ENCODE results near the gene UCK1.

- TF ChIP-seq ZNF274 (IDR thresholded peaks at IDR 0.05; ENCODE audit: low read depth, low read length) (no peak), SUZ12 (IDR thresholded peaks at IDR 0.05; ENCODE audit: extremely low read depth, insufficient read depth, insufficient read length) (no peak), YY1 (IDR thresholded peaks at IDR 0.05; ENCODE audit: insufficient read depth, insufficient read length) (no peak)
Observed at GRCh38 chr9:131528186-131528585, 2.9 kb downstream of the UCK1 start.

Measured in NT2/D1 (cell line).